Smooth muscle cell of the brain vasculature (primary cell): ENCODE data around the gene CCL4.
"Not testable (repeated sequence)": the region's sequence is repeated elsewhere in the genome, so short reads cannot be mapped to it uniquely, and the experiment has no call there.

Experiments
- DNase-seq: peaks from one replicate; pipeline ENCODE4 v3.0.0-alpha.2; 2012; ENCODE audit warnings: low read depth, low spot score

The CCL4 gene

GRCh38 chr17:36087897-36088572, 15.6 kb upstream of the CCL4 start:
- not testable (repeated sequence) for DNase-seq

DNA sequence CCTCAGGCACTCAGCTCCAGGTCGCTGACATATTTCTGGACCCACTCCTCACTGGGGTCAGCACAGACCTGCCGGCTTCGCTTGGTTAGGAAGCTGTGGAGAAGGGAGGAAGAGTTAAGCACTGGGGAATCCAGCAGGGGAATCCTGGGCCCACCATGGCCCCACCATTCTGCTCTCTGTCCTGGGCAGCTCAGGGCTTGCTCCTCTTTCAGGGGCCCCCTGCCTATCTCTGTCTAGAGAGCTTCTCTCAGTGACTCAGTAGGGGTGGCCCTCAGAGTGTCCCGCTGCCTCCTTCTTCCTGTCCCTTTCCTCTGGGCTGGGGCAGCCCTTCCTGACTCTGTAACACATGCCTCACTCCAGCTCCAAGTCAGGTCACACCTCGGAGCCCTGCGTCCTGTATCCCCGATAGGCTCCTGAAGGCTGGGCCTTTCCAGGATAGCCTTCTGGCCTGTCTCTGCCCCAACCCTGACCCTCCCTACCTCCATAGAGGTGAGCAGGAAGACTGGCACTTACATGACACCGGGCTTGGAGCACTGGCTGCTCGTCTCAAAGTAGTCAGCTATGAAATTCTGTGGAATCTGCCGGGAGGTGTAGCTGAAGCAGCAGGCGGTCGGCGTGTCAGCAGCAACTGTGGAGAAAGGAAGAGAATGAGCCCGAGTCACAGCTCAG, 14.8 kb upstream of the CCL4 start:
- no peak for DNase-seq

GRCh38 chr17:36089339-36089865, 14.2 kb upstream of the CCL4 start:
- no peak for DNase-seq

DNA sequence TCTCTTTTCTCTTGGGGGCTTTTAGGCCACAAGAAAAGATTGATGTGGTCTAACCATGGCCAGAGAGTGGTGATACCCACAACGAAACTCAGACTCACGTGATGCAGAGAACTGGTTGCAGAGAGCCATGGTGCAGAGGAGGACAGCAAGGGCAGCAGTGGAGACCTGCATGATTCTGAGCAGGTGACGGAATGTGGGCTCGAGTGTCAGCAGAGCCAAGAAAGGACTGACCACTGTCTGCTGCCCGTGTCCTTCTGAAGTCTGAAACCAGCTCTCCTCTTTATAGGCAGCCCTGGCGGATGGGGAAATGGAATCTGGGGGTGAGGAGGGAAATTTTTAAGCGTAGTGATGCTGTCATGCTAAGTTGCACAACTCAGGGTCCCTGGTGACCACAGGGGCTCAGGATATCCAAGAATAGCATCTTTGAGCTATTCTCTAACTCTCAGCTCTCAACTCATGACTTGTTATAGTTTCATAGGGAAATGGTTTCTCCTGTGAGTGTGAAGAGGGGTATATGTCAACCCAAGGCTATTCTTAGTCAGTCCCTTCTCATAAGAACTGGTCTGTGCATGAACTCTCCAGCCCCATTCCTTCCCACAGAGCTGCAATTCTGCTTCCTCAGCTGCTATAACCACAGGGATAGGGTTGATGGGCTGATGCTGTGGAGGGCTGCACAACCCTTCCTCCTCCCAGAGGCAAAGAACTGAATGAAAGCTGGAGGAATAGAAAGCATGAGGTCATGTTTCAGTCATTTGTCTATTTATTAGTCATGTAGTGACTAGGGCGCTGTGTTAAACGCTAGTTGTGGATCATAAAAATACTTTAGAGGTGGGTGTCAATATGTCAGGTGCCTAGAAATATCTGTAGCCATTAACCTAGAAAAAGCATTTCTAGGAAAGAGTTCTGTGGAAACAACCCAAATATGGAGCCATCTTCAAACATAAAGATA, 13.5 kb upstream of the CCL4 start, which contains the start of gene CCL3:
CCL3 (minus strand) TSS at position 256 of the 949 bp plus-strand sequence; CDS start at position 171, 85 bp downstream.
- DNase-seq = no peak

GRCh38 chr17:36092230-36092629, 11.4 kb upstream of the CCL4 start:
- no peak for DNase-seq

GRCh38 chr17:36092715-36093114, 10.9 kb upstream of the CCL4 start:
- DNase-seq = not testable (repeated sequence)

GRCh38 chr17:36094232-36094631, 9.4 kb upstream of the CCL4 start:
- DNase-seq = no peak

DNA sequence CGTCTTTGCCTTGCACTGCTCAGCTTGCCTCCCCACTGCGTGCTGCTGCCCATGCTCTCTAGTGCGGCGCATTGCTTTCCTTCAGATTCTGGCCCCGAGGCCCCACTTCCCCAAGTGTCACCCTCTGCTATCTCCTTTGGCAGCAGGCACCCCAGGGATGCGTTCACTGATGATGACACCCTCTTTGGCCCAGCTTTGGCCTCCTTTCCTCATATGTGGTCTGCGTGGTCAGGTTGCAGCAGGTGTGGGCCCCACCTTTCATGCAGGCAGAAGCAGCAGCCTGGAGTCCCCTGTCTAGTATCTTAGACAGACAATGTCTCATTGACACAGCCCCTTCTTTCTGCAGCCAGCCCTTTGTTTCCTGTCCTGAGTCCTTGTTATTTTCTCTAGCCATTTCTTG, 8.9 kb upstream of the CCL4 start:
- no peak for DNase-seq

DNA sequence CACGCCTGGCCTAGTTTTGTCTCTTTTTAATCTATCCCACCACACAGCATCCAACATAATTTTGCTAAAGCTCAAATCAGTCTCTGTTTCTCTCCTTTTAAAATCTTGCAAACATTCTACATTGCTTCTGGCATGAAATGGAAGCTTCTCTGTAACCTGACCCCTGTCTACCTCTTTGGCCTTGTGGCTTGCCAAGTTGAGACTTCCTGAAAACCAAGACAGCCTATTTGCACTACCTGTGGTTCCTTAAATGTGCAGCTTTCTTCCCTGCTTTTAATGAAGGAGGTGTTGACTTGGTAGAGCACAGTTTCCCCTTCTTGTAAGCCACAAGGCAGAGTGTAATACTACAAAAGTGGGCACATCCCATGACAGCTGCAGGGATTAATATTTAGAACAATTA, 7.6 kb upstream of the CCL4 start:
- no peak for DNase-seq

DNA sequence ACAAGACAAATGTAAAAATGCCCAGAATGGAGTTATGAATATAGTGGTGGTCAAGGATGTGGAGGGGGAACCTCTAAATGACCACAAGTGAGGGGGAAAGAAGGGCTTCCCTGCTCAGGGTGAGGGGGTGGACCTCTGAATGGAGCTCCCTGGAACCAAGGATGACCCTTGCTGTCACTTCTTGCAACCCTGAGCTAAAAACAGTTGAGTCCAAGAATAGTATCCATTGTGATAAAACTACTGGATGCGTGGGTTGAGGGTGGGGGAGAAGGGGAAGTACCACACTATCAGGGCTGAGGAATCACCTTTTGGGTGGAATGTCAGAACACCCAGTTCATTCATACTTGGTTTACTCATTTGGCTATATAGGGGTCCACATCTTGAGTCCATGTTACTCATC, 4.6 kb upstream of the CCL4 start:
- DNase-seq = not testable (repeated sequence)

DNA sequence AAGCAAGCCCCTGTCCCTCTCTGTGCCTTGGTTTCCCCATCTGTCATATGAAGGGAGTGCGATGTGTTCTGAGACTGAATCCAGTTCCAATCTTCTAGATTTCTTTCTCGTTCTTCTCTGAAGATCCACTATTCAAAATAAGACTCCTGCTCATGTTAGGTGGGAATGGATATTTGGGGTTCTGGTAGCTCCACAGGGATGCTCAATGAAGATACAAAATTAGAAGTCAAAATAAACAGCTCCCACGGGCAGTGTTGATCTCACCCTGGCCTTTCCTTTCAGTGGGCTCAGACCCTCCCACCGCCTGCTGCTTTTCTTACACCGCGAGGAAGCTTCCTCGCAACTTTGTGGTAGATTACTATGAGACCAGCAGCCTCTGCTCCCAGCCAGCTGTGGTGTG, 619 bp downstream of the CCL4 start:
- DNase-seq = not testable (repeated sequence)

GRCh38 chr17:36104701-36105181, 1.1 kb downstream of the CCL4 start:
- no peak for DNase-seq

DNA sequence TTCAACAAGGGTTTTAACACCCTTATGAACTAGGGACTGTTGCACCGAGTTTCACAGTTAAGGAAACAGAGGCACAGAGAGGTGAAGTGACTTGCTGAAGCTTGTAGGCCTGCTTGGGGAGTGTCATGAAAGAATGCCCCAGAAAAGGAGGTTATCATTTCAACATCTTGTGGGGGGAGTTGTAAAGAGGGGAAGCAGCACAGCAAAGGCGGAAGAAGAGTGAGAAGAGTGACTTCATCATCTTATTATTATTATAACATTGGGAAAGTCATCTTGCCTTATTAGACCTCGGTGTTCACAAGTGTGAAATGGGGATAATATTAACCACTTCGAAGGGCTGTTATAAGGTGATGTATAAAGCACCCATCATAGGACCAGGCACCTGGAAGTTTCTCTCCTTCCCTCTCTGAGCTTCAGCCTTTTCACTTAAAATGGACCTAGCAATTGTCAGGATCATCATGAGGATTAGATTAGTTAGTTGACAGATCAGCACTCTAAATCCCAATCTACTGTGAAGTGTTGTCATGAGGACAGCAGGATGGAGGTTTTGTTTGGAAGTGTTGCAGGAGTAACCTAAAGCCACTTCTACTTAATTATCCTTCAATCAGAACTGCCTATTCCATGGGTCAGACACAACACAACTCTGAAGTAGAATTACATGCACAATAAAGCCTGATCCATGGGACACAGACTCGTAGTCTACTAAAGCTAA, 2.3 kb downstream of the CCL4 start:
- DNase-seq = no peak

GRCh38 chr17:36106493-36106835, 2.8 kb downstream of the CCL4 start:
- no peak for DNase-seq

- no peak for DNase-seq
These were observed 4.0 kb downstream of the CCL4 start for GRCh38 chr17:36107660-36108059.

GRCh38 chr17:36108265-36108664, 4.6 kb downstream of the CCL4 start:
- not testable (repeated sequence) for DNase-seq

- no peak for DNase-seq
These were observed 7.5 kb downstream of the CCL4 start for GRCh38 chr17:36111068-36111490.

DNA sequence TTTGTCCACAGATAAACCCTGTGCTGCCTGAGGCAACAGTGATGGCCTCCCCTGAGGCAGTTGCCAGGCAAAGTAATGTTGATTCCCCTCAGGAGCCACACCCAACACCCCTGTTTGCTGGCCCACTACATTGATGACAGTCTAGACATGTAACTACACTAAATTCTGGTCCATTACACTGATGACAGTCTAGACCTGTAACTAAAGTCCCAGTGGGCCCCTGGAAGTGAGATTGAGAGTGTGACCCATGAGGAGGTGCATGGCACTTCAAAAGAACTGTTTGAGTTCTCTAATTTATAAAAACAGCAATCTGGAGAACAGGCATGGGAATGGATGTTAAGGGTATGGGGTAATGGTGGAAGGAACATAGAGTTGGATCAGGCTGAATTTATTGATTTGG, 8.9 kb downstream of the CCL4 start:
- no peak for DNase-seq

GRCh38 chr17:36113131-36113530, 9.5 kb downstream of the CCL4 start:
- DNase-seq = not testable (repeated sequence)

DNA sequence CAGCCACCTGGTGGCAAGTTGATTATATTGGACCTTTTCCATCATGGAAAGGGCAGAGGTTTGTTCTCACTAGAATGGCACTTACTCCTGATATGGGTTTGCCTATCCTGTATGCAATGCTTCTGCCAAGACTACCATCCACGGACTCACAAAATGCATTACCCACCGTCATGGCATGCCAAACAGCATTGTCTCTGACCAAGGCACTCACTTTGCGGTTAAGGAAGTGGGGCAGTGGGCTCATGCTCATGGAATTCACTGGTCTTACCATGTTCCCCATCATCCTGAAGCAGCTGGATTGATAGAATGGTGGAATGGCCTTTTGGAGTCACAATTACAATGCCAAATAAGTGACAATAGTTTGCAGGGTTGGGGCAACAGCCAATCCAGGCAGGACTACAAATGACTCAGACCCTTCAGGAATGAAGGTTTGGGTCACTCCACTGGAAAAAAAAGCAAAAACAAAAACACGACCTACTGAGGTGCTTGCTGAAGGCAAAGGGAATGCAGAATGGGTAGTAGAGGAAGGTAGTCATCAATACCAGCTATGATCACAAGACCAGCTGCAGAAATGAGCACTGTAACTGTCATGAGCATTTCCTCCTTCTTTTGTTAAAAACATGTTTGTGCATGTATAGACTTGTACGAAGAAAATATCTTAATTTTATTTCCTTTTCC, 11.5 kb downstream of the CCL4 start:
- not testable (repeated sequence) for DNase-seq

DNA sequence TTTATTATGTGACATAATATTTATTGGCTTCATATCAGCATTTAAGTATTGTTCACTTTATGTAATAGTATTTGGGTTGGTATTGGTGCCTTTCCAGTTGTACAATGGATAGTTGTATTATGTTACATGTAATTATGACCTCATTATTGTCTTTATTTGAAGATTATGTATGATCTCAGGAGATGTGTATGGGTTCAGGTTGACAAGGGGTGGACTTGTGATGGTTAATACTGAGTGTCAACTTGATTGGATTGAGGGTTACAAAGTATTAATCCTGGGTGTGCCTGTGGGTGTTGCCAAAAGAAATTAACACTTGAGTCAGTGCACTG, 12.0 kb downstream of the CCL4 start:
- not testable (repeated sequence) for DNase-seq
